Mucosa of rectum (tissue), 2 donors: ENCODE measurements around the gene OSBP2.
"Not testable (repeated sequence)": the region's sequence is repeated elsewhere in the genome, so short reads cannot be mapped to it uniquely, and the experiment has no call there.

Experiments used
- H3K27ac ChIP-seq, 2 donors: one replicate each; pipeline ENCODE4 v1.7.0; 2013; ENCODE audit warnings: inconsistent platforms in 2 of 2, low read depth in 2 of 2, low read length in 2 of 2
- H3K27me3 ChIP-seq, 2 donors: one replicate each; pipeline ENCODE4 v1.7.0; 2013; ENCODE audit warnings: low read length in 2 of 2; ENCODE audit not compliant: control insufficient read depth in 2 of 2, insufficient read depth in 2 of 2
- H3K36me3 ChIP-seq, 2 donors: one replicate each; pipeline ENCODE4 v1.7.0; 2013; ENCODE audit warnings: low read length in 2 of 2; ENCODE audit not compliant: control insufficient read depth in 2 of 2, insufficient read depth in 2 of 2
- H3K4me1 ChIP-seq, 2 donors: one replicate each; pipeline ENCODE4 v1.7.0; 2013; ENCODE audit warnings: low read length in 2 of 2, mild to moderate bottlenecking in 1 of 2; ENCODE audit not compliant: control insufficient read depth in 2 of 2, insufficient read depth in 2 of 2
- H3K4me3 ChIP-seq, 2 donors: one replicate each; pipeline ENCODE4 v1.7.0; 2013; ENCODE audit warnings: low read length in 2 of 2
- H3K9ac ChIP-seq, 2 donors: one replicate each; pipeline ENCODE4 v1.7.0; 2013; ENCODE audit warnings: low read length in 2 of 2, low read depth in 1 of 2, mild to moderate bottlenecking in 1 of 2
- H3K9me3 ChIP-seq, 2 donors: one replicate each; pipeline ENCODE4 v1.7.0; 2013; ENCODE audit warnings: low read length in 2 of 2; ENCODE audit not compliant: control insufficient read depth in 2 of 2
- donor health status: healthy.
- donor health status: Normal muscosa, but diverticular disease.

OSBP2 gene

GRCh38 chr22:30717952-30718351 is 23.3 kb downstream of the OSBP2 start:
- H3K9ac ChIP-seq = no peak overlapping the region
- no peaks in the 10 kb centered on the region for H3K4me1 ChIP-seq
- no peak overlapping the region for H3K4me3 ChIP-seq
- H3K36me3 ChIP-seq = no peaks in the 10 kb centered on the region
- no peaks in the 10 kb centered on the region for H3K27me3 ChIP-seq
- no peak overlapping the region for H3K27ac ChIP-seq
- H3K9me3 ChIP-seq = no peaks in the 10 kb centered on the region

GRCh38 chr22:30718491-30718890 is 23.8 kb downstream of the OSBP2 start:
- Histone ChIP-seq H3K4me3 (no peak overlapping the region), H3K4me1 (no peaks in the 10 kb centered on the region), H3K9ac (no peak overlapping the region), H3K36me3 (no peaks in the 10 kb centered on the region), H3K27me3 (no peaks in the 10 kb centered on the region), H3K9me3 (no peaks in the 10 kb centered on the region), H3K27ac (no peak overlapping the region)

GRCh38 chr22:30718938-30719337 is 24.3 kb downstream of the OSBP2 start:
- Histone ChIP-seq H3K9me3 (no peaks in the 10 kb centered on the region), H3K9ac (no peak overlapping the region), H3K4me1 (no peaks in the 10 kb centered on the region), H3K27ac (no peak overlapping the region), H3K27me3 (no peaks in the 10 kb centered on the region), H3K36me3 (no peaks in the 10 kb centered on the region), H3K4me3 (no peak overlapping the region)

GRCh38 chr22:30720263-30720837 is 25.7 kb downstream of the OSBP2 start:
- Histone ChIP-seq H3K4me1 (no peaks in the 10 kb centered on the region), H3K9me3 (no peaks in the 10 kb centered on the region), H3K27me3 (no peaks in the 10 kb centered on the region), H3K36me3 (no peaks in the 10 kb centered on the region), H3K9ac (no peak overlapping the region), H3K4me3 (no peak overlapping the region), H3K27ac (no peak overlapping the region)

GRCh38 chr22:30721741-30722140 is 27.1 kb downstream of the OSBP2 start:
- H3K4me1 ChIP-seq = no peaks in the 10 kb centered on the region

GRCh38 chr22:30728826-30729225 is 34.2 kb downstream of the OSBP2 start:
- H3K4me1 ChIP-seq = no peaks in the 10 kb centered on the region
- H3K9ac ChIP-seq = no peak overlapping the region
- H3K27me3 ChIP-seq = no peaks in the 10 kb centered on the region
- no peaks in the 10 kb centered on the region for H3K36me3 ChIP-seq
- H3K4me3 ChIP-seq = no peak overlapping the region
- no peak overlapping the region for H3K27ac ChIP-seq
- H3K9me3 ChIP-seq = no peaks in the 10 kb centered on the region

More at GRCh38 chr22:30721741-30722140, 27.1 kb downstream of the OSBP2 start:
- Histone ChIP-seq H3K36me3 (no peaks in the 10 kb centered on the region), H3K9ac (no peak overlapping the region), H3K4me3 (no peak overlapping the region), H3K9me3 (no peaks in the 10 kb centered on the region), H3K27ac (no peak overlapping the region), H3K27me3 (no peaks in the 10 kb centered on the region)

- Histone ChIP-seq H3K27me3 (no peaks in the 10 kb centered on the region), H3K36me3 (no peaks in the 10 kb centered on the region), H3K27ac (no peak overlapping the region), H3K9me3 (no peaks in the 10 kb centered on the region), H3K4me3 (no peak overlapping the region), H3K4me1 (no peaks in the 10 kb centered on the region), H3K9ac (no peak overlapping the region)
Observed at GRCh38 chr22:30731658-30732057, 37.0 kb downstream of the OSBP2 start.

GRCh38 chr22:30732426-30732825 is 37.8 kb downstream of the OSBP2 start:
- H3K27me3 ChIP-seq = no peaks in the 10 kb centered on the region
- no peaks in the 10 kb centered on the region for H3K36me3 ChIP-seq
- H3K27ac ChIP-seq = no peak overlapping the region
- no peak overlapping the region for H3K9ac ChIP-seq
- H3K4me1 ChIP-seq = no peaks in the 10 kb centered on the region
- no peak overlapping the region for H3K4me3 ChIP-seq
- H3K9me3 ChIP-seq = no peaks in the 10 kb centered on the region

- H3K27me3 ChIP-seq = no peaks in the 10 kb centered on the region
- no peaks in the 10 kb centered on the region for H3K36me3 ChIP-seq
- H3K9me3 ChIP-seq = no peaks in the 10 kb centered on the region
- H3K27ac ChIP-seq = no peak overlapping the region
- no peak overlapping the region for H3K9ac ChIP-seq
- H3K4me3 ChIP-seq = no peak overlapping the region
- H3K4me1 ChIP-seq = no peaks in the 10 kb centered on the region
Observed at GRCh38 chr22:30733181-30733631, 38.5 kb downstream of the OSBP2 start.

- H3K9me3 ChIP-seq, H3K4me1 ChIP-seq, H3K4me3 ChIP-seq, H3K27me3 ChIP-seq, H3K36me3 ChIP-seq, H3K9ac ChIP-seq, H3K27ac ChIP-seq: not testable (repeated sequence)
Observed at GRCh38 chr22:30740007-30740406, 45.3 kb downstream of the OSBP2 start.

GRCh38 chr22:30740511-30740910 is 45.8 kb downstream of the OSBP2 start:
- H3K9me3 ChIP-seq, H3K4me1 ChIP-seq, H3K4me3 ChIP-seq, H3K9ac ChIP-seq, H3K36me3 ChIP-seq, H3K27ac ChIP-seq, H3K27me3 ChIP-seq: not testable (repeated sequence)
